GM23338 (cell line): ENCODE results near the gene RNF220. TPM values are rescaled to one million over a fixed set of nuclear protein-coding genes. Genes with fewer than 3 reads are reported as not detected.

Experiments
- ATAC-seq: fragments of 200-7000 bp; cut with Tn5 transposase; 3 replicates; pipeline ENCODE4 v1.9.1; 2020
- DNase-seq: peaks from one replicate; pipeline ENCODE4 v3.0.0-alpha.2; 2015; ENCODE audit warnings: low spot score
- H2AFZ ChIP-seq: fragments of 200-600 bp; sonication (generic); 2 replicates; pipeline ENCODE4 v1.8.0; 2016; ENCODE audit warnings: antibody characterized with exemption, mild to moderate bottlenecking, moderate library complexity
- H3F3A ChIP-seq: fragments of 200-600 bp; sonication (generic); replicated peaks from 2 replicates; pipeline ENCODE4 v1.8.0; 2017; ENCODE audit warnings: antibody characterized with exemption, mixed run types, low read depth
- H3K27ac ChIP-seq: fragments of 200-600 bp; sonication (generic); 2 replicates; pipeline ENCODE4 v1.6.1; 2016; ENCODE audit warnings: low read depth
- H3K27me3 ChIP-seq: fragments of 200-600 bp; sonication (generic); 2 replicates; pipeline ENCODE4 v1.8.0; 2016; ENCODE audit warnings: mild to moderate bottlenecking, mixed run types, moderate library complexity; ENCODE audit not compliant: insufficient read depth
- H3K36me3 ChIP-seq: fragments of 200-600 bp; sonication (generic); 2 replicates; pipeline ENCODE4 v1.8.0; 2016; ENCODE audit warnings: mild to moderate bottlenecking; ENCODE audit not compliant: insufficient read depth
- H3K4me1 ChIP-seq: fragments of 200-600 bp; sonication (generic); 2 replicates; pipeline ENCODE4 v1.8.0; 2016; ENCODE audit warnings: mild to moderate bottlenecking, moderate library complexity; ENCODE audit not compliant: insufficient read depth
- H3K4me2 ChIP-seq: fragments of 200-600 bp; sonication (generic); 2 replicates; pipeline ENCODE4 v1.7.1; 2017; ENCODE audit warnings: mixed run types
- H3K4me3 ChIP-seq: fragments of 200-600 bp; sonication (generic); 2 replicates; pipeline ENCODE4 v1.6.1; 2016; ENCODE audit warnings: mixed run types
- H3K79me2 ChIP-seq: fragments of 200-600 bp; sonication (generic); replicated peaks from 2 replicates; pipeline ENCODE4 v1.8.0; 2017; ENCODE audit warnings: mild to moderate bottlenecking; ENCODE audit not compliant: insufficient read depth
- H3K9me2 ChIP-seq: fragments of 200-600 bp; sonication (generic); 2 replicates; pipeline ENCODE4 v1.8.0; 2017; ENCODE audit not compliant: insufficient read depth
- H4K20me1 ChIP-seq: fragments of 200-600 bp; sonication (generic); replicated peaks from 2 replicates; pipeline ENCODE4 v1.8.0; 2017; ENCODE audit warnings: mild to moderate bottlenecking; ENCODE audit not compliant: insufficient read depth
- H3K27ac Mint-ChIP-seq: 2 replicates; pipeline ENCODE4 v1.8.0; 2020; ENCODE audit warnings: inconsistent platforms, mild to moderate bottlenecking, moderate library complexity, mixed read lengths
- H3K27me3 Mint-ChIP-seq: 3 replicates; pipeline ENCODE4 v1.8.0; 2022; ENCODE audit warnings: low read depth, mild to moderate bottlenecking, moderate library complexity, mixed read lengths, inconsistent platforms; ENCODE audit not compliant: insufficient read depth, poor library complexity
- H3K36me3 Mint-ChIP-seq: 3 replicates; pipeline ENCODE4 v1.8.0; 2021; ENCODE audit warnings: low read depth, mild to moderate bottlenecking, inconsistent platforms, moderate library complexity, mixed read lengths
- H3K4me1 Mint-ChIP-seq: 3 replicates; pipeline ENCODE4 v1.8.0; 2020; ENCODE audit warnings: mild to moderate bottlenecking, inconsistent platforms, mixed read lengths
- H3K4me3 Mint-ChIP-seq: 3 replicates; pipeline ENCODE4 v1.8.0; 2021; ENCODE audit warnings: moderate library complexity, mild to moderate bottlenecking, inconsistent platforms, mixed read lengths
- H3K9me3 Mint-ChIP-seq: 3 replicates; pipeline ENCODE4 v1.8.0; 2020; ENCODE audit warnings: moderate library complexity, mild to moderate bottlenecking, inconsistent platforms, mixed read lengths
- CREB1 ChIP-seq: fragments of 250-450 bp; sonication (Bioruptor Pico); IDR thresholded peaks from 2 replicates; pipeline ENCODE4 v1.5.0; 2020; ENCODE audit warnings: low read depth, mild to moderate bottlenecking, moderate library complexity
- EZH2 ChIP-seq: fragments of 200-600 bp; sonication (generic); IDR thresholded peaks from one replicate; pipeline ENCODE4 v1.8.0; 2017; ENCODE audit warnings: antibody characterized with exemption, mild to moderate bottlenecking, low read depth; ENCODE audit not compliant: unreplicated experiment
- EZH2phosphoT487 ChIP-seq: fragments of 200-600 bp; sonication (generic); IDR thresholded peaks from one replicate; pipeline ENCODE4 v1.8.1; 2018; ENCODE audit warnings: antibody characterized with exemption; ENCODE audit not compliant: unreplicated experiment
- JUNB ChIP-seq: IDR thresholded peaks from one replicate; pipeline ENCODE4 v1.6.1; 2016; ENCODE audit warnings: antibody characterized with exemption; ENCODE audit not compliant: unreplicated experiment
- NANOG ChIP-seq: IDR thresholded peaks from 2 replicates; pipeline ENCODE4 v1.6.1; 2016; ENCODE audit warnings: antibody characterized with exemption, borderline replicate concordance
- STAT1 ChIP-seq: IDR thresholded peaks from one replicate; pipeline ENCODE4 v1.6.1; 2016; ENCODE audit warnings: antibody characterized with exemption; ENCODE audit not compliant: unreplicated experiment
- ZNF331 ChIP-seq: fragments of 250-450 bp; sonication (Bioruptor Pico); IDR thresholded peaks from 2 replicates; pipeline ENCODE4 v1.5.0; 2020; ENCODE audit warnings: low read depth, mild to moderate bottlenecking, moderate library complexity
- polyA plus RNA-seq: library from polyadenylated mRNA; unstranded; fragments of >200 nt; fragmentation: Nextera tagmentation; extraction: Ambion mirVana; gene quantifications from 2 replicates; pipeline ENCODE4 v1.2.1, GENCODE V29; 2016
- total RNA-seq: library from RNA; depleted of rRNA; stranded (reverse); fragments of >200 nt; shearing (Covaris generic); gene quantifications from 2 replicates; pipeline ENCODE4 v1.2.3, GENCODE V29; 2014
- TF ChIP-seq, protein P1 (sequence below), 2 experiments: fragments of 200-600 bp in 1 of 2; sonication (generic) in 1 of 2; conservative IDR thresholded peaks; 2 replicates each; pipeline versions ENCODE4 v1.5.1 to v1.6.1; 2016 to 2017; ENCODE audit warnings: antibody characterized with exemption in 2 of 2, low read depth in 2 of 2, mild to moderate bottlenecking in 2 of 2, moderate library complexity in 1 of 2
- TF ChIP-seq, protein P2 (sequence below): IDR thresholded peaks from 2 replicates; pipeline ENCODE4 v1.6.1; 2016; ENCODE audit warnings: antibody characterized with exemption
- TF ChIP-seq, protein P3 (sequence below): IDR thresholded peaks from one replicate; pipeline ENCODE4 v1.6.1; 2018; ENCODE audit warnings: antibody characterized with exemption; ENCODE audit not compliant: unreplicated experiment
- TF ChIP-seq, protein P4 (sequence below): fragments of 250-450 bp; sonication (Bioruptor Pico); IDR thresholded peaks from 2 replicates; pipeline ENCODE4 v1.5.0; 2020; ENCODE audit warnings: mild to moderate bottlenecking, moderate library complexity

RNF220 gene
- total and polyA plus RNA-seq, 2 experiments from 2014 or later, result 72.8 to 168 TPM

DNA sequence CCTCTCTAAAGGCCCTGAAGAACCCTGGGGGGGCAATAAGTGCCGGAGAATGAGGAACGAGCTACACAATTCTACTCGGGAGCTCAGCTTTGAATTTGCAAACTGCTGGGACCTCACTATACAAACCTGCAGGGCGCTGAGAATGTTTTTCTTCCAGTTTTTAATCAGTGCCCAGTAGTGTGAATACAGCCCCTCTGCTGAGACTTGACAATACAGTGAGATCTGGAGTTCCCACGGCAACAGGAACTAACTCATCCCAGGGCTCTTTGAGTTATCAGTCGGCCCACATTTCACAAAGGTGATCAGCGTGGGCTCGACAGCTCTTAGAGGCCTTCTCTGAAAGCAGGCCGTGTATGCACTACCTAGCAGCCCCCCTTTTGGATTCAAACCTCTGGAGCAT is 227.5 kb downstream of the RNF220 start (continued):
- TF ChIP-seq, protein P1, sequence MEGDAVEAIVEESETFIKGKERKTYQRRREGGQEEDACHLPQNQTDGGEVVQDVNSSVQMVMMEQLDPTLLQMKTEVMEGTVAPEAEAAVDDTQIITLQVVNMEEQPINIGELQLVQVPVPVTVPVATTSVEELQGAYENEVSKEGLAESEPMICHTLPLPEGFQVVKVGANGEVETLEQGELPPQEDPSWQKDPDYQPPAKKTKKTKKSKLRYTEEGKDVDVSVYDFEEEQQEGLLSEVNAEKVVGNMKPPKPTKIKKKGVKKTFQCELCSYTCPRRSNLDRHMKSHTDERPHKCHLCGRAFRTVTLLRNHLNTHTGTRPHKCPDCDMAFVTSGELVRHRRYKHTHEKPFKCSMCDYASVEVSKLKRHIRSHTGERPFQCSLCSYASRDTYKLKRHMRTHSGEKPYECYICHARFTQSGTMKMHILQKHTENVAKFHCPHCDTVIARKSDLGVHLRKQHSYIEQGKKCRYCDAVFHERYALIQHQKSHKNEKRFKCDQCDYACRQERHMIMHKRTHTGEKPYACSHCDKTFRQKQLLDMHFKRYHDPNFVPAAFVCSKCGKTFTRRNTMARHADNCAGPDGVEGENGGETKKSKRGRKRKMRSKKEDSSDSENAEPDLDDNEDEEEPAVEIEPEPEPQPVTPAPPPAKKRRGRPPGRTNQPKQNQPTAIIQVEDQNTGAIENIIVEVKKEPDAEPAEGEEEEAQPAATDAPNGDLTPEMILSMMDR (conservative IDR thresholded peaks at IDR 0.05; ENCODE audit: low read depth in 2 of 2), result no peak
- TF ChIP-seq, protein P2, sequence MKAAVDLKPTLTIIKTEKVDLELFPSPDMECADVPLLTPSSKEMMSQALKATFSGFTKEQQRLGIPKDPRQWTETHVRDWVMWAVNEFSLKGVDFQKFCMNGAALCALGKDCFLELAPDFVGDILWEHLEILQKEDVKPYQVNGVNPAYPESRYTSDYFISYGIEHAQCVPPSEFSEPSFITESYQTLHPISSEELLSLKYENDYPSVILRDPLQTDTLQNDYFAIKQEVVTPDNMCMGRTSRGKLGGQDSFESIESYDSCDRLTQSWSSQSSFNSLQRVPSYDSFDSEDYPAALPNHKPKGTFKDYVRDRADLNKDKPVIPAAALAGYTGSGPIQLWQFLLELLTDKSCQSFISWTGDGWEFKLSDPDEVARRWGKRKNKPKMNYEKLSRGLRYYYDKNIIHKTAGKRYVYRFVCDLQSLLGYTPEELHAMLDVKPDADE, result no peak
- TF ChIP-seq STAT1 (no peak), JUNB (no peak), EZH2 (no peak), CREB1 (CRISPR knock-in tag) (no peak), NANOG (no peak), EZH2phosphoT487 (no peak), ZNF331 (no peak)
- TF ChIP-seq, protein P3, sequence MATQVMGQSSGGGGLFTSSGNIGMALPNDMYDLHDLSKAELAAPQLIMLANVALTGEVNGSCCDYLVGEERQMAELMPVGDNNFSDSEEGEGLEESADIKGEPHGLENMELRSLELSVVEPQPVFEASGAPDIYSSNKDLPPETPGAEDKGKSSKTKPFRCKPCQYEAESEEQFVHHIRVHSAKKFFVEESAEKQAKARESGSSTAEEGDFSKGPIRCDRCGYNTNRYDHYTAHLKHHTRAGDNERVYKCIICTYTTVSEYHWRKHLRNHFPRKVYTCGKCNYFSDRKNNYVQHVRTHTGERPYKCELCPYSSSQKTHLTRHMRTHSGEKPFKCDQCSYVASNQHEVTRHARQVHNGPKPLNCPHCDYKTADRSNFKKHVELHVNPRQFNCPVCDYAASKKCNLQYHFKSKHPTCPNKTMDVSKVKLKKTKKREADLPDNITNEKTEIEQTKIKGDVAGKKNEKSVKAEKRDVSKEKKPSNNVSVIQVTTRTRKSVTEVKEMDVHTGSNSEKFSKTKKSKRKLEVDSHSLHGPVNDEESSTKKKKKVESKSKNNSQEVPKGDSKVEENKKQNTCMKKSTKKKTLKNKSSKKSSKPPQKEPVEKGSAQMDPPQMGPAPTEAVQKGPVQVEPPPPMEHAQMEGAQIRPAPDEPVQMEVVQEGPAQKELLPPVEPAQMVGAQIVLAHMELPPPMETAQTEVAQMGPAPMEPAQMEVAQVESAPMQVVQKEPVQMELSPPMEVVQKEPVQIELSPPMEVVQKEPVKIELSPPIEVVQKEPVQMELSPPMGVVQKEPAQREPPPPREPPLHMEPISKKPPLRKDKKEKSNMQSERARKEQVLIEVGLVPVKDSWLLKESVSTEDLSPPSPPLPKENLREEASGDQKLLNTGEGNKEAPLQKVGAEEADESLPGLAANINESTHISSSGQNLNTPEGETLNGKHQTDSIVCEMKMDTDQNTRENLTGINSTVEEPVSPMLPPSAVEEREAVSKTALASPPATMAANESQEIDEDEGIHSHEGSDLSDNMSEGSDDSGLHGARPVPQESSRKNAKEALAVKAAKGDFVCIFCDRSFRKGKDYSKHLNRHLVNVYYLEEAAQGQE, result no peak

DNA sequence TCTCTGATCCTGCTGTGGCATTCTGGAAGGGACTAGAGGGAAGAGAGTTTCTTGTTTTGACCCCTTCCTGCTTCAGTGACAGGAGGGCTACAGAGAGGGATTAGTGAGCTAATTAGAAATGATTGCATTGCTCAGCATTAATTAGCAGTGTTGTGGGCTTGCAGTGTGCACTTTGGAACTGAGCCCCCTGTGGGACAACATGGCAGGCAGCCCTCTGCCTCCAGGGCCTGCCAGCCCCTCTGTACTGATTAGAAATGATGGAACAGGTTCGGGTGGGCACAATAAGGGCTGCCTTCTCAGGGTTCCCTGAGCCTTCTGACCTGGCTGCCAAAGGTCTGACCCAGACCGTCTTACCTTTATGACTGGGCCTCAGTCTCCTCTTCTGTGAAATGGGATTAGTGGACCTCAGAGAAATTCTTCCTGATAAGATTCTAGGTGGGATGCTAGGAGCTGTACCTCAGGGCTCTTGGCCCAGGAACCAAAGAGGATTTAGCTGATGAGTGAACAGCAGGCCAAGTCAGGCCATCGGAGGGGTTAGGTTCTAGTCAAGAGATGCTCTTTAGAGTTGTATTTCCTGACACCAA is 229.6 kb downstream of the RNF220 start:
- Histone ChIP-seq H3F3A (peaks cover 40% of the 10 kb centered on the region), H3K27ac (no peak overlapping the region), H2AFZ (no peak overlapping the region), H3K79me2 (peaks cover 25% of the 10 kb centered on the region), H3K36me3 (peaks cover 24% of the 10 kb centered on the region), H3K4me3 (no peak overlapping the region), H3K4me2 (no peak overlapping the region), H3K9me2 (no peaks in the 10 kb centered on the region), H4K20me1 (peaks cover 16% of the 10 kb centered on the region), H3K4me1 (peaks cover 13% of the 10 kb centered on the region), H3K27me3 (no peaks in the 10 kb centered on the region)
- Mint-ChIP-seq H3K27me3 (peaks cover 8% of the 10 kb centered on the region), H3K9me3 (no peaks in the 10 kb centered on the region), H3K4me1 (peaks cover 20% of the 10 kb centered on the region), H3K27ac (peak overlapping the region; percentile 18; the same call in 1 of the 2 replicates), H3K36me3 (peaks cover 67% of the 10 kb centered on the region), H3K4me3 (no peak overlapping the region; the same call in 2 of the 3 replicates)
- ATAC-seq (no peak), DNase-seq (no peak)
- no peak for TF ChIP-seq NANOG
- TF ChIP-seq, protein P4, sequence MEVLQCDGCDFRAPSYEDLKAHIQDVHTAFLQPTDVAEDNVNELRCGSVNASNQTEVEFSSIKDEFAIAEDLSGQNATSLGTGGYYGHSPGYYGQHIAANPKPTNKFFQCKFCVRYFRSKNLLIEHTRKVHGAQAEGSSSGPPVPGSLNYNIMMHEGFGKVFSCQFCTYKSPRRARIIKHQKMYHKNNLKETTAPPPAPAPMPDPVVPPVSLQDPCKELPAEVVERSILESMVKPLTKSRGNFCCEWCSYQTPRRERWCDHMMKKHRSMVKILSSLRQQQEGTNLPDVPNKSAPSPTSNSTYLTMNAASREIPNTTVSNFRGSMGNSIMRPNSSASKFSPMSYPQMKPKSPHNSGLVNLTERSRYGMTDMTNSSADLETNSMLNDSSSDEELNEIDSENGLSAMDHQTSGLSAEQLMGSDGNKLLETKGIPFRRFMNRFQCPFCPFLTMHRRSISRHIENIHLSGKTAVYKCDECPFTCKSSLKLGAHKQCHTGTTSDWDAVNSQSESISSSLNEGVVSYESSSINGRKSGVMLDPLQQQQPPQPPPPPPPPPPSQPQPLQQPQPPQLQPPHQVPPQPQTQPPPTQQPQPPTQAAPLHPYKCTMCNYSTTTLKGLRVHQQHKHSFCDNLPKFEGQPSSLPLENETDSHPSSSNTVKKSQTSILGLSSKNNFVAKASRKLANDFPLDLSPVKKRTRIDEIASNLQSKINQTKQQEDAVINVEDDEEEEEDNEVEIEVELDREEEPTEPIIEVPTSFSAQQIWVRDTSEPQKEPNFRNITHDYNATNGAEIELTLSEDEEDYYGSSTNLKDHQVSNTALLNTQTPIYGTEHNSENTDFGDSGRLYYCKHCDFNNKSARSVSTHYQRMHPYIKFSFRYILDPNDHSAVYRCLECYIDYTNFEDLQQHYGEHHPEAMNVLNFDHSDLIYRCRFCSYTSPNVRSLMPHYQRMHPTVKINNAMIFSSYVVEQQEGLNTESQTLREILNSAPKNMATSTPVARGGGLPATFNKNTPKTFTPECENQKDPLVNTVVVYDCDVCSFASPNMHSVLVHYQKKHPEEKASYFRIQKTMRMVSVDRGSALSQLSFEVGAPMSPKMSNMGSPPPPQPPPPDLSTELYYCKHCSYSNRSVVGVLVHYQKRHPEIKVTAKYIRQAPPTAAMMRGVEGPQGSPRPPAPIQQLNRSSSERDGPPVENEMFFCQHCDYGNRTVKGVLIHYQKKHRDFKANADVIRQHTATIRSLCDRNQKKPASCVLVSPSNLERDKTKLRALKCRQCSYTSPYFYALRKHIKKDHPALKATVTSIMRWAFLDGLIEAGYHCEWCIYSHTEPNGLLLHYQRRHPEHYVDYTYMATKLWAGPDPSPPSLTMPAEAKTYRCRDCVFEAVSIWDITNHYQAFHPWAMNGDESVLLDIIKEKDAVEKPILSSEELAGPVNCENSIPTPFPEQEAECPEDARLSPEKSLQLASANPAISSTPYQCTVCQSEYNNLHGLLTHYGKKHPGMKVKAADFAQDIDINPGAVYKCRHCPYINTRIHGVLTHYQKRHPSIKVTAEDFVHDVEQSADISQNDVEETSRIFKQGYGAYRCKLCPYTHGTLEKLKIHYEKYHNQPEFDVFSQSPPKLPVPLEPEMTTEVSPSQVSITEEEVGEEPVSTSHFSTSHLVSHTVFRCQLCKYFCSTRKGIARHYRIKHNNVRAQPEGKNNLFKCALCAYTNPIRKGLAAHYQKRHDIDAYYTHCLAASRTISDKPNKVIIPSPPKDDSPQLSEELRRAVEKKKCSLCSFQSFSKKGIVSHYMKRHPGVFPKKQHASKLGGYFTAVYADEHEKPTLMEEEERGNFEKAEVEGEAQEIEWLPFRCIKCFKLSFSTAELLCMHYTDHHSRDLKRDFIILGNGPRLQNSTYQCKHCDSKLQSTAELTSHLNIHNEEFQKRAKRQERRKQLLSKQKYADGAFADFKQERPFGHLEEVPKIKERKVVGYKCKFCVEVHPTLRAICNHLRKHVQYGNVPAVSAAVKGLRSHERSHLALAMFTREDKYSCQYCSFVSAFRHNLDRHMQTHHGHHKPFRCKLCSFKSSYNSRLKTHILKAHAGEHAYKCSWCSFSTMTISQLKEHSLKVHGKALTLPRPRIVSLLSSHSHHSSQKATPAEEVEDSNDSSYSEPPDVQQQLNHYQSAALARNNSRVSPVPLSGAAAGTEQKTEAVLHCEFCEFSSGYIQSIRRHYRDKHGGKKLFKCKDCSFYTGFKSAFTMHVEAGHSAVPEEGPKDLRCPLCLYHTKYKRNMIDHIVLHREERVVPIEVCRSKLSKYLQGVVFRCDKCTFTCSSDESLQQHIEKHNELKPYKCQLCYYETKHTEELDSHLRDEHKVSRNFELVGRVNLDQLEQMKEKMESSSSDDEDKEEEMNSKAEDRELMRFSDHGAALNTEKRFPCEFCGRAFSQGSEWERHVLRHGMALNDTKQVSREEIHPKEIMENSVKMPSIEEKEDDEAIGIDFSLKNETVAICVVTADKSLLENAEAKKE (CRISPR knock-in tag), result no peak
